Suprapubic skin (tissue), 4 donors: ENCODE results near the gene SULT1A2.
"Not testable (repeated sequence)": the region's sequence is repeated elsewhere in the genome, so short reads cannot be mapped to it uniquely, and the experiment has no call there.

Experiments used
- POLR2A ChIP-seq, 2 donors: fragments of 450-650 bp; IDR thresholded peaks; one replicate each; pipeline ENCODE4 v1.6.1; 2017; ENCODE audit warnings: antibody characterized with exemption in 2 of 2, mild to moderate bottlenecking in 2 of 2, moderate library complexity in 2 of 2
- POLR2AphosphoS5 ChIP-seq, 3 donors: sonication (generic); formaldehyde crosslinking; IDR thresholded peaks; one replicate each; pipeline ENCODE4 v1.6.1; 2017; ENCODE audit warnings: antibody characterized with exemption in 3 of 3
- TF ChIP-seq, protein P1 (sequence below), 2 donors: fragments of 200-600 bp in 1 of 2; fragments of 450-650 bp in 1 of 2; sonication (generic) in 1 of 2; IDR thresholded peaks; one replicate each; pipeline ENCODE4 v1.5.1; 2016 to 2019; ENCODE audit warnings: antibody characterized with exemption in 2 of 2, mild to moderate bottlenecking in 1 of 2, moderate library complexity in 1 of 2

GRCh38 chr16:28630905-28631304 lies 34.1 kb upstream of the SULT1A2 start:
- TF ChIP-seq POLR2A, POLR2AphosphoS5 (IDR thresholded peaks at IDR 0.05): not testable (repeated sequence)
- TF ChIP-seq, protein P1, sequence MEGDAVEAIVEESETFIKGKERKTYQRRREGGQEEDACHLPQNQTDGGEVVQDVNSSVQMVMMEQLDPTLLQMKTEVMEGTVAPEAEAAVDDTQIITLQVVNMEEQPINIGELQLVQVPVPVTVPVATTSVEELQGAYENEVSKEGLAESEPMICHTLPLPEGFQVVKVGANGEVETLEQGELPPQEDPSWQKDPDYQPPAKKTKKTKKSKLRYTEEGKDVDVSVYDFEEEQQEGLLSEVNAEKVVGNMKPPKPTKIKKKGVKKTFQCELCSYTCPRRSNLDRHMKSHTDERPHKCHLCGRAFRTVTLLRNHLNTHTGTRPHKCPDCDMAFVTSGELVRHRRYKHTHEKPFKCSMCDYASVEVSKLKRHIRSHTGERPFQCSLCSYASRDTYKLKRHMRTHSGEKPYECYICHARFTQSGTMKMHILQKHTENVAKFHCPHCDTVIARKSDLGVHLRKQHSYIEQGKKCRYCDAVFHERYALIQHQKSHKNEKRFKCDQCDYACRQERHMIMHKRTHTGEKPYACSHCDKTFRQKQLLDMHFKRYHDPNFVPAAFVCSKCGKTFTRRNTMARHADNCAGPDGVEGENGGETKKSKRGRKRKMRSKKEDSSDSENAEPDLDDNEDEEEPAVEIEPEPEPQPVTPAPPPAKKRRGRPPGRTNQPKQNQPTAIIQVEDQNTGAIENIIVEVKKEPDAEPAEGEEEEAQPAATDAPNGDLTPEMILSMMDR (IDR thresholded peaks at IDR 0.05), result not testable (repeated sequence)
